ENCODE results near the gene TTLL9.

DNA sequence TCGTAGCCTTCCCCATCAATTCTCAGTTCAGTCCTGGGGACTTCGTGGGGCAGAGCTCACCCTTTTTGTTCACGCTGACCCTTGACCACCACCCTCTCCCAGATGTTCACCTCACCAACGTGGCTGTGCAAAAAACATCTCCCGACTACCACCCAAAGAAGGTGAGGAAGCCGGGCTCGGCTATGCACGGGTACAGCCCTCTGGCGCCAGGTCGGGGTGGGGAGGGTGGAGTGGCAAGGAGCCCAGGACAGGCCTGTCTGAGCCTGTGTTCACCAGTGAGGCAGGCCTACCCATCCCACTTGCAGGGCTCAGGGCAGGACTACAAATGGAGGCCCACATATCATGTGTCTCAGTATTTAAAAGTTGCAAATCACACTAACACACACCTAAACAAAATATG, 63.3 kb downstream of the TTLL9 start:
- no peak for TF ChIP-seq EZH2 (IDR thresholded peaks at IDR 0.05; ENCODE audit: borderline replicate concordance, low read depth, low read length, poor library complexity, severe bottlenecking)
- TF ChIP-seq, protein P1, sequence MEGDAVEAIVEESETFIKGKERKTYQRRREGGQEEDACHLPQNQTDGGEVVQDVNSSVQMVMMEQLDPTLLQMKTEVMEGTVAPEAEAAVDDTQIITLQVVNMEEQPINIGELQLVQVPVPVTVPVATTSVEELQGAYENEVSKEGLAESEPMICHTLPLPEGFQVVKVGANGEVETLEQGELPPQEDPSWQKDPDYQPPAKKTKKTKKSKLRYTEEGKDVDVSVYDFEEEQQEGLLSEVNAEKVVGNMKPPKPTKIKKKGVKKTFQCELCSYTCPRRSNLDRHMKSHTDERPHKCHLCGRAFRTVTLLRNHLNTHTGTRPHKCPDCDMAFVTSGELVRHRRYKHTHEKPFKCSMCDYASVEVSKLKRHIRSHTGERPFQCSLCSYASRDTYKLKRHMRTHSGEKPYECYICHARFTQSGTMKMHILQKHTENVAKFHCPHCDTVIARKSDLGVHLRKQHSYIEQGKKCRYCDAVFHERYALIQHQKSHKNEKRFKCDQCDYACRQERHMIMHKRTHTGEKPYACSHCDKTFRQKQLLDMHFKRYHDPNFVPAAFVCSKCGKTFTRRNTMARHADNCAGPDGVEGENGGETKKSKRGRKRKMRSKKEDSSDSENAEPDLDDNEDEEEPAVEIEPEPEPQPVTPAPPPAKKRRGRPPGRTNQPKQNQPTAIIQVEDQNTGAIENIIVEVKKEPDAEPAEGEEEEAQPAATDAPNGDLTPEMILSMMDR (conservative IDR thresholded peaks at IDR 0.05; ENCODE audit: low read depth, low read length): no peak
